Ectodermal cell (in vitro differentiated cells): ENCODE data around the gene NEURL1B.

Experiments used
- H3K27ac ChIP-seq: 2 replicates; pipeline ENCODE4 v1.7.0; 2013; ENCODE audit warnings: mild to moderate bottlenecking, low read depth, low read length; ENCODE audit not compliant: insufficient read depth, poor library complexity, severe bottlenecking
- H3K27me3 ChIP-seq: 2 replicates; pipeline ENCODE4 v1.7.0; 2013; ENCODE audit warnings: mild to moderate bottlenecking, low read length; ENCODE audit not compliant: insufficient read depth, control insufficient read depth, poor library complexity, severe bottlenecking
- H3K36me3 ChIP-seq: one replicate; pipeline ENCODE4 v1.7.0; 2013; ENCODE audit warnings: low read length; ENCODE audit not compliant: control insufficient read depth, insufficient read depth
- H3K4me1 ChIP-seq: one replicate; pipeline ENCODE4 v1.7.0; 2013; ENCODE audit warnings: low read length; ENCODE audit not compliant: control insufficient read depth, insufficient read depth
- H3K4me3 ChIP-seq: 2 replicates; pipeline ENCODE4 v1.7.0; 2013; ENCODE audit warnings: low read depth, low read length, control low read depth; ENCODE audit not compliant: insufficient read depth
- H3K9me3 ChIP-seq: 2 replicates; pipeline ENCODE4 v1.7.0; 2013; ENCODE audit warnings: mild to moderate bottlenecking, low read length, moderate library complexity; ENCODE audit not compliant: control insufficient read depth
- WGBS, 2 experiments: methylation state at CpG; one replicate each; pipeline ENCODE4 v1.1.7; 2013; ENCODE audit warnings: missing lambda C conversion rate in 2 of 2; 5-methylcytosine and 5-hydroxymethylcytosine counted together

NEURL1B gene

GRCh38 chr5:172695232-172696054 is 54.4 kb downstream of the NEURL1B start:
- no peak overlapping the region for H3K27ac ChIP-seq
- H3K4me1 ChIP-seq: peaks cover 11% of the 10 kb centered on the region
- H3K9me3 ChIP-seq: no peaks in the 10 kb centered on the region
- peaks cover 8% of the 10 kb centered on the region for H3K27me3 ChIP-seq
- H3K36me3 ChIP-seq: no peaks in the 10 kb centered on the region
- H3K4me3 ChIP-seq: no peak overlapping the region
- WGBS, 2 experiments: 78 to 79% methylated on average over 14 of the region's 14 CpGs

GRCh38 chr5:172696171-172696849 is 55.2 kb downstream of the NEURL1B start:
- 93 to 94% methylated on average over 20 of the region's 20 CpGs for WGBS, 2 experiments
- Histone ChIP-seq H3K4me3 (no peak overlapping the region), H3K27me3 (peaks cover 17% of the 10 kb centered on the region), H3K36me3 (no peaks in the 10 kb centered on the region), H3K4me1 (peaks cover 16% of the 10 kb centered on the region), H3K9me3 (no peaks in the 10 kb centered on the region), H3K27ac (no peak overlapping the region)

GRCh38 chr5:172697123-172698121 is 56.4 kb downstream of the NEURL1B start:
- H3K27ac ChIP-seq: no peak overlapping the region
- H3K27me3 ChIP-seq: peaks cover 24% of the 10 kb centered on the region
- H3K4me3 ChIP-seq: peak overlapping the region; percentile 16

GRCh38 chr5:172699423-172699822 is 58.4 kb downstream of the NEURL1B start:
- Histone ChIP-seq H3K27me3 (peaks cover 24% of the 10 kb centered on the region), H3K4me1 (peaks cover 19% of the 10 kb centered on the region), H3K27ac (no peak overlapping the region), H3K9me3 (no peaks in the 10 kb centered on the region), H3K36me3 (no peaks in the 10 kb centered on the region), H3K4me3 (no peak overlapping the region)
- WGBS, 2 experiments: 80 to 86% methylated on average over 6 of the region's 6 CpGs

More at GRCh38 chr5:172697123-172698121, 56.4 kb downstream of the NEURL1B start:
- Histone ChIP-seq H3K4me1 (peaks cover 19% of the 10 kb centered on the region), H3K9me3 (no peaks in the 10 kb centered on the region), H3K36me3 (no peaks in the 10 kb centered on the region)
- 29 to 33% methylated on average over 36 of the region's 36 CpGs for WGBS, 2 experiments

- Histone ChIP-seq H3K4me3 (peak overlapping the region; percentile 27), H3K27me3 (peaks cover 24% of the 10 kb centered on the region), H3K4me1 (peaks cover 19% of the 10 kb centered on the region), H3K36me3 (no peaks in the 10 kb centered on the region), H3K27ac (no peak overlapping the region), H3K9me3 (no peaks in the 10 kb centered on the region)
- WGBS, 2 experiments: 29 to 31% methylated on average over 6 of the region's 6 CpGs
Measured at GRCh38 chr5:172699999-172700364, 58.9 kb downstream of the NEURL1B start.

GRCh38 chr5:172700365-172701290 is 59.6 kb downstream of the NEURL1B start:
- H3K4me1 ChIP-seq: peaks cover 15% of the 10 kb centered on the region
- H3K36me3 ChIP-seq: no peaks in the 10 kb centered on the region
- no peaks in the 10 kb centered on the region for H3K9me3 ChIP-seq
- whole genome bisulfite sequencing, 2 experiments: 11 to 13% methylated on average over 18 to 19 of the region's 22 CpGs
- H3K27me3 ChIP-seq: peaks cover 24% of the 10 kb centered on the region
- H3K4me3 ChIP-seq: peak overlapping the region; percentile 27
- H3K27ac ChIP-seq: no peak overlapping the region

GRCh38 chr5:172701291-172701656 is 60.2 kb downstream of the NEURL1B start:
- peaks cover 24% of the 10 kb centered on the region for H3K27me3 ChIP-seq

GRCh38 chr5:172703952-172704351 is 62.9 kb downstream of the NEURL1B start:
- Histone ChIP-seq H3K27ac (no peak overlapping the region), H3K4me1 (peaks cover 14% of the 10 kb centered on the region), H3K9me3 (no peaks in the 10 kb centered on the region), H3K36me3 (no peaks in the 10 kb centered on the region), H3K4me3 (no peak overlapping the region), H3K27me3 (peaks cover 18% of the 10 kb centered on the region)
- WGBS, 2 experiments: 88 to 90% methylated on average over 7 of the region's 7 CpGs

More at GRCh38 chr5:172701291-172701656, 60.2 kb downstream of the NEURL1B start:
- 51 to 52% methylated on average over 5 of the region's 5 CpGs for WGBS, 2 experiments
- H3K36me3 ChIP-seq: no peaks in the 10 kb centered on the region
- no peak overlapping the region for H3K27ac ChIP-seq
- peaks cover 14% of the 10 kb centered on the region for H3K4me1 ChIP-seq
- H3K4me3 ChIP-seq: no peak overlapping the region
- no peaks in the 10 kb centered on the region for H3K9me3 ChIP-seq

- Histone ChIP-seq H3K4me3 (no peak overlapping the region), H3K36me3 (no peaks in the 10 kb centered on the region), H3K27ac (no peak overlapping the region), H3K4me1 (peaks cover 9% of the 10 kb centered on the region), H3K27me3 (peaks cover 14% of the 10 kb centered on the region), H3K9me3 (no peaks in the 10 kb centered on the region)
Measured at GRCh38 chr5:172705576-172706084, 64.6 kb downstream of the NEURL1B start.
